NB4 (cell line): Measurements from ENCODE around the gene SOCS6.

Experiments used
- CTCF ChIP-seq: IDR thresholded peaks from one replicate; pipeline ENCODE4 v1.5.1; 2012; ENCODE audit warnings: low read depth, low read length
- MAX ChIP-seq: IDR thresholded peaks from 2 replicates; pipeline ENCODE4 v1.6.1; 2011; ENCODE audit warnings: low read depth, low read length
- MYC ChIP-seq: IDR thresholded peaks from 2 replicates; pipeline ENCODE4 v1.6.1; 2011; ENCODE audit warnings: low read depth, low read length
- POLR2A ChIP-seq: IDR thresholded peaks from 2 replicates; pipeline ENCODE4 v1.6.1; 2011; ENCODE audit warnings: mild to moderate bottlenecking; ENCODE audit not compliant: insufficient read length; ENCODE audit errors: extremely low read depth

- TF ChIP-seq CTCF (no peak), POLR2A (no peak), MYC (no peak), MAX (no peak)
These were observed 8.6 kb upstream of the SOCS6 start for GRCh38 chr18:70280007-70280925.
